Activated CD4-positive, alpha-beta T cell treated with anti-CD3 and anti-CD28 coated beads, Interleukin-2, amount 50 U/mL, for 4 hours (primary cell): Measurements from ENCODE around the gene IRX5.

Experiments used
- DNase-seq, 2 experiments: peaks; one replicate each; pipeline ENCODE4 v3.0.0-alpha.2; 2020

The IRX5 gene

GRCh38 chr16:54931120-54932014, 702 bp downstream of the IRX5 start:
- DNase-seq: no peak

DNA sequence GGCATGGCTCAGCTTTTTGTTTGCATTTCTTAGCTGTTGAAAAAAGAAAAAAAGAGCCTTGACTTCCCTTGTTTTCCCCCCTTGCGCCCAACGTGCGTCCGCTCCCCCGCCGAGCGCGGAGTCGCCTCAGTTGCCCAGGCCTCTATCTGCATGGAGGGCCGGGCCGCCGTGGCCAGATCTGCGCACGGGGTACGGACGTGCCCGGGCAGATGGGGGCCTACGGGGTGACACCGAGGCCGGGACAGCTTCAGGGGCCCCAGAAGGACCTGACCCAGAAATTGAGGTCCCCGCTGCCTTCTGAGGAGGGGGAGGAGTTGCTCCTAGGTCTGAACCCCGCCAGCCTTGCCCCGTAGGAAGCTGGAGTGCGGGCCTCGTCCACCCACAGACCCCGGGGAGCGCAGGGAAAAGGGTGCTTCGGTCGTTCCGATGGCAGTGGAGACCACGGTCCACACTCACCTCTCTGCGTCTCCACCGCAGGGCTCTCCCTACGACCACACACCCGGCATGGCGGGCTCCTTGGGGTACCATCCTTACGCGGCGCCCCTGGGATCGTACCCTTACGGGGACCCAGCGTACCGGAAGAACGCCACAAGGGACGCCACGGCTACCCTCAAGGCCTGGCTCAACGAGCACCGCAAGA, 1.5 kb downstream of the IRX5 start:
- no peak for DNase-seq

DNA sequence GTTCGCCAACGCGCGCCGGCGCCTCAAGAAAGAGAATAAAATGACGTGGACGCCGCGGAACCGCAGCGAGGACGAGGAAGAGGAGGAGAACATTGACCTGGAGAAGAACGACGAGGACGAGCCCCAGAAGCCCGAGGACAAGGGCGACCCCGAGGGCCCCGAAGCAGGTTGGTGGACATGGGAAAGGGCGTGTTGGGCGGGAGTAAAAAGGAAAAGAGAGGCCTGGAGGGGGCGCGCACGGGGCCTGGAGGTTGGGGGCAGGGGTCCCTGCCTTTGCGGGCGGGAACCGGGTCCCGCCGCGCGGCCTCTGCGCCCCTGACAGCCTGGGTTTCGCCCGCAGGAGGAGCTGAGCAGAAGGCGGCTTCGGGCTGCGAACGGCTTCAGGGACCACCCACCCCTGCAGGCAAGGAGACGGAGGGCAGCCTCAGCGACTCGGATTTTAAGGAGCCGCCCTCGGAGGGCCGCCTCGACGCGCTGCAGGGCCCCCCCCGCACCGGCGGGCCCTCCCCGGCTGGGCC, 2.1 kb downstream of the IRX5 start:
- DNase-seq: no peak

DNA sequence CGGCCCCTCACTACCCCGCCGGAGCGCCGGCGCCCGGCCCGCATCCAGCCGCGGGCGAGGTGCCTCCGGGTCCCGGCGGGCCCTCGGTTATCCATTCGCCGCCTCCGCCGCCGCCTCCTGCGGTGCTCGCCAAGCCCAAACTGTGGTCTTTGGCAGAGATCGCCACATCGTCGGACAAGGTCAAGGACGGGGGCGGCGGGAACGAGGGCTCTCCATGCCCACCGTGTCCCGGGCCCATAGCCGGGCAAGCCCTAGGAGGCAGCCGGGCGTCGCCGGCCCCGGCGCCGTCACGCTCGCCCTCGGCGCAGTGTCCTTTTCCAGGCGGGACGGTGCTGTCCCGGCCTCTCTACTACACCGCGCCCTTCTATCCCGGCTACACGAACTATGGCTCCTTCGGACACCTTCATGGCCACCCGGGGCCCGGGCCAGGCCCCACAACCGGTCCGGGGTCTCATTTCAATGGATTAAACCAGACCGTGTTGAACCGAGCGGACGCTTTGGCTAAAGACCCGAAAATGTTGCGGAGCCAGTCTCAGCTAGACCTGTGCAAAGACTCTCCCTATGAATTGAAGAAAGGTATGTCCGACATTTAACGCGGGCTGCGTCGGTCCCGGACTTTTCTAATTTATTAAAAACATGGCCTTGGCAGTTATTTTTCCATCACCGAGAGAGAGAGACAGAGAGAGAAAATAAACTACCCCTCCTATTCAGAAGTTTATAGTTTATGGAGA, 2.8 kb downstream of the IRX5 start:
- DNase-seq: no peak

DNA sequence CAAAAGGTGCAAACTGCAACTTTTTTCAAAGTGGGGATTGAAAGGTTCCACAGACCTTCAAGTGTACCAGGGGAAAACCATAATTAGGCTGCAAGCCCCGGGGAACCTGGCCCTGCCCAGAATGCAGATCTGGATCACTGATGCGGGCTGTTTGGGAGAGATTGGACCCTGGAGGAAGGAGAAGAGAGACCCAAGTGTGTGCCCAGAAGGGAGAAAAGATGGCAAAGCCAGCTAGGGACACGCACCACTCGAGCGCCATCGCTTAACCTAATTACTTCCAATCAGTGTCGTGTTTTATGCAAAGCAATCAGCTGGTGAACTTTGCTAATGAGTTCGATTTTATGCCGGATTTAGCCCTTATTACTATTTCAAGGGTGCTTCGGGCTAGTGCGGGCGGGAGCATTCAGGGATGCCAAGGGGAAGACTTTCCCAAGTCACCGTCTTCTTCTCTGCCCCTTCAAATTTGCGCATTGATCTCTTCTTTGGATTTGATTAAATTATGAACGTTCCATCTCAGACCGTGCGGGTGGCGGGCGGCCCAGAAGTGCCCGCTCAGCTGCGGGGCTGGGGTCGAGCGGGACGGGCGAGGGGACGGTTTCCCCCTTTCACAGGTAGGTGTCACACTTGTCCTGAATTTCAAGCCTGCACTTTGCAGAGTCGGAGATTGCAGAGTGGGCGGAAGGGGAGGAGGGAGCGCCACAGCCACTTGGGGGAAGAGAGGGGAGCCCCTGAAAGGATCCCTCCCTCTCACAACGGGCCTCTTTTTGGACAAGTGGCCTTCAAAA, 4.0 kb downstream of the IRX5 start:
- DNase-seq: no peak

GRCh38 chr16:54935266-54935968, 4.8 kb downstream of the IRX5 start:
- no peak for DNase-seq

- DNase-seq: no peak
These were observed 5.7 kb downstream of the IRX5 start for GRCh38 chr16:54936201-54936978.

DNA sequence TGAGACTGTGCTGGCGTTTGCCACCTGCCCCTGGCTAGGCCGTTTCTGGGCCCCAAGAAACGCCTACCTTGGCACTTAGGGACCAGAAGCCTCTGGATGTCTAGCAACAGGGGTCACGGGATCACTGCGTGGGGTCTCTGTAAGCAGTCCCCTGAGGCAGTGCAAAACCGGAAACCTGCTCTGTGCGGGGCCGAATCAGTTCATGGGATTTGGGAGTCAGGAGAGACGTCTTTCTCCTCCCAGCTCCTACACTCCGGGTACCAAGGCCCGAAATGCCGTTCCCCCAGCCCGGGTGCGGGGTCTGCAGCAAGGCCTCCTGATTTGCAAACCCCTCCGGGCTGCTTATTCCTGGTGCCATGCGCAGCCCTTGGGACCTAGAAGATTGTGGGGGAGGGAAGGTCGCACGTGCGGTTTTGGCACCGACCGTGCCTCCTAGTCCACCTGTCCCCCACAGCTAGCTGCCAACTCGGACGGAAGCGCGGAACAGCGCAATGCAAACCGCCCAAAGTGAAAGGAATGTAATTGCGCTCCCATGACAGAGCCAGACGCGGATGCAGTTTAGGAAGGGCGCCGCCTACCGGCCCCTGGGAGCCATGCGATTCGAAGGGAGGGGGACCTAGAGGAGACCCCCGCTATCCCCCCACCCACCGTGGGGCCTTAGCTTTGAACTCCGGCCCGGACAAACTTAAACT, 6.5 kb downstream of the IRX5 start:
- DNase-seq: no peak

- DNase-seq: no peak
These were observed 7.1 kb downstream of the IRX5 start for GRCh38 chr16:54937671-54938211.

- DNase-seq: no peak
These were observed 7.8 kb downstream of the IRX5 start for GRCh38 chr16:54938212-54939028.

- DNase-seq: no peak
These were observed 8.3 kb downstream of the IRX5 start for GRCh38 chr16:54939029-54939346.

DNA sequence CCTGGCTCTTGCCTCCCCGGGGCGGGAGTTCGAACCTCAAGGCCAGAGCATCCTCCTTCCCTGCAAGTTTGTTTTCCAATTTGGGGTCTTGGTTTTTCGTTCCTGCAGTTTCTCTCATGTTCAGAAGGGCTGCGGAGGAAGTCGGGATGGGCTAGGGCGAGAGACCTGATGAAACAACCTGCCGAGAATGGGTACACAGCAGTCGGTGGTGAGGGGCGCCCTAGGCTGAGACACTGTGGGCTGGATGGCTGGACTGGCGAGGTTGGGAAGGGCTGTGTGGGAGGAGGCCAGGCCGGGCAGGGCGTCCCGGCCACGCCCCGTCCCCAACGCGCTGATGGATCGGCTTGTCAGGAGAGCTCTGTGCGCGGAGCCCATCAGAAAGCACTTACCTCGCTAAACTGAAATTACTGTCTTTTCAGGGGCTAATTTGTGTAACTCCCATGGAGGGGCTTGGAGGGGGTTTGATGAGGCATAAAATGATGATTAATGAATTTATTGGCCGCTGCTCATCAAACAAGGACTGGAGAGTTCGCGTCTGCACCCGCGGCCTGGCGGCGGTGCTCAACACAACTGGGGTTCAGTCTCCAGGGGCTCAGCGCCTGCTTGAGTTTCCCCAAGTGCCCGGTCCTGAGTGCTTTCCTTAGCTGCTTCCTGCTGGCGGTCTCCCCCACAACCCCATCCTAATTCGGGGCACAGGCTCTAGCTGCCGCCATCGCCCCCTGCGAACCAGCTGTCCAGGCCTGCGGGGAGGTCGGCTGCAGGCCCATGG, 9.0 kb downstream of the IRX5 start:
- DNase-seq: no peak

DNA sequence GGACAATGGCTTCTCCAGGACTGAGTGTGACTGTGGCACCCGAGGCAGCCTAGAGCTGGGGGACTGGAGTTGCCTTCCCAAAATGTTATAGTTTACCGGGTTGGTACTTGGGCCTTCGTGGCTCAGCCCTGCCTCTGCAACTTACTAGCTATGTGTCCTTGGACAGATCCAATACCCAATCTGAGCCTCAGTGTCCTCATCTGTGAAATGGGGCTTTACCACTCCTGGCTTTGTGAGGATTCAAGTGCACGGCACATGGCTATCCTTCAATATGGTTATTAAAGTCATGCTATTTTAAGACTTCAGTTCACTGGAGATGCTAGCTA, 9.6 kb downstream of the IRX5 start:
- no peak for DNase-seq

DNA sequence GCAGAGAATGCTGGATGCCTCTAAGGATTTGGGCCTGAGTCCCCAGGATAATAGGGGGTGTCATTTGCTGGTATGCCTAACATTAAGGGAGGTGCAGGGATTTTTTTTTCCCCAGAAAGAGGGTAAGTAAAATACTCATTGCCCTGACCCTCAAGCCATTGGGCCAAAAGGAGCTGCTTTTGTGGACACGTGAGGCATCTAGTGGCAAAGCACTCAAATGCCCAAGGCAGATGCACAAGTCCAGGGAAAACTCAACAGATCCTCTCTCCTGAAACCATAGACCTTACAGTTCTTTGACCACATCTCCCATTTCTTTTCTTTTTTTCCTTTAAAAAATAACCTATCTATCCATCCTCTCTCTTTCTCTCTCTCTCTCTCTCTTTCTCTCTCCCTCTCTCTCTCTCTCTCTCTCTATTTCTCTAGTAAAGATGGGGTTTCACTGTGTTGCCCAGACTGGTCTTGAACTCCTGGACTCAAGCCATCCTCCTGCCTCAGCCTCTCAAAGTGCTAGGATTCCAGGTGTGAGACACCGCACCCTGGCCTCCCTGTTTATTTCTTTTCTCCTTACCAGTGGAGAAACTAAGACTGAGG, 11.8 kb downstream of the IRX5 start:
- DNase-seq: no peak

DNA sequence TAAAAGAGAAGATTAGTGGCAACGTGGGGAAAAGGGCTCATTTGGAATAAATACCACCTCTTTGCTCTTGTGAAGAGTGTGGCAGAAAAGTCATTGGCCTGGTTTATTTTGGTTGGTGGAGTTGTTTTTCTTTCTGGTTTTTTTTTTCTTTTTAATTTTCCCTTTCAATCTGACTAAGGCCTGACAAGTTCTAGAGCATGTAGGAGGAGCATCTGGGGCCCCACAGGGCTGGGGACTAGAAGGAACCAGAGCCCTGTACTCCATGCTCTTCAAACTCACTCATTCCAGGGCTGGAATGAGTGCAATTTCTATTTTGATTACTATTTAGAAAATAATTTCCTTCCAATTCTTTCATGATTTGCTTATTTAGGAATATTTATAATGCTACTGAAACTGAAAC, 13.3 kb downstream of the IRX5 start:
- DNase-seq: no peak

- no peak for DNase-seq
These were observed 14.4 kb downstream of the IRX5 start for GRCh38 chr16:54945063-54945462.

DNA sequence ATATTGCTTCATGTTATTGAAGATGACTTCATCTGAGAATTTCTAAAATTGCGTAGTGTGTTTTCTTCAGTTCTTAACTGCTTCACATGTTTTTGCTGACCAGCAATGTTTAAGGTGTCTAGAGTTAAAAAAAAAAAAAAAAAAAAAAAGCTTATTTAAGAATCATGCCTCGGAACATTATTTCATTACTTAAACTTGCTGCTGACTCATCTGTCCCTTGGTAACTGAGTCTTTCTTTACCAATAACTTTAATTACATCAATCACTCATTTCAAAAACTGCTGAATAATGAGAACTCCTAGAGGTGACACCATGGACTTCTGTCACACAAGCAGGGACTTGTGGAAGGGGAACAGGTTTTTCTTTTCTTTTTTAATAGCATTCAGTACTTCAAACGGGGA, 16.2 kb downstream of the IRX5 start:
- DNase-seq: no peak

- no peak for DNase-seq
These were observed 17.0 kb downstream of the IRX5 start for GRCh38 chr16:54947616-54948015.

DNA sequence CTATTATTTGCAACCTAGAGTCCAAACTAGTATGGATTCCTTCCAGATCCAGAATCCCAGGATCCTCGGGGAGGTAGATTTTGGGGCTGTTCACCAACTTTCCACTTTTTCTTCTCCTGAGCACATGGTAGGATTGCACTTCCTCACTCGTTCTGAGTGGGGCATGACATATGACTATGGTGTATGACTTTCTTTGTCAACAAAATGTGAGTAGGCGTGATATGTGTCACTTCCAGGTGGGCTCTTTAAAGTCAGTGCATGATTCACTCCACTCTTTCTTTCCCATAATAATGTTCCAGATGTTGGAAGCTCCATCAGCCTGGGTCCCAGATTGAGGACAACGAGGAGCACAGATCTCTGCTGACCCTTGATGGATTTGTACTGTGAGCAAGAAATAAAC, 21.5 kb downstream of the IRX5 start:
- DNase-seq: no peak
